Liver (tissue), 9 donors: ENCODE measurements around the gene GNG11. TPM values are rescaled to one million over a fixed set of nuclear protein-coding genes. Genes with fewer than 3 reads are reported as not detected.

Experiments
- DNase-seq: peaks from one replicate; pipeline ENCODE4 v3.0.0-alpha.2; 2017; ENCODE audit warnings: low spot score
- H3K27ac ChIP-seq, 2 donors: one replicate each; pipeline ENCODE4 v1.7.0; 2013; ENCODE audit warnings: inconsistent platforms in 2 of 2, low read length in 2 of 2, control low read depth in 1 of 2, low read depth in 1 of 2, mild to moderate bottlenecking in 1 of 2
- H3K27me3 ChIP-seq, 4 donors: one replicate each; pipeline versions ENCODE4 v1.6.1 to v1.7.0; 2013; ENCODE audit warnings: low read length in 3 of 4, inconsistent platforms in 1 of 4, mild to moderate bottlenecking in 1 of 4, moderate library complexity in 1 of 4; ENCODE audit not compliant: control insufficient read depth in 4 of 4, insufficient read depth in 4 of 4
- H3K36me3 ChIP-seq, 4 donors: one replicate each; pipeline versions ENCODE4 v1.6.1 to v1.7.0; 2013; ENCODE audit warnings: low read length in 3 of 4, mild to moderate bottlenecking in 3 of 4, low read depth in 1 of 4, moderate library complexity in 1 of 4; ENCODE audit not compliant: control insufficient read depth in 4 of 4, insufficient read depth in 3 of 4
- H3K4me1 ChIP-seq, 4 donors: one replicate each; pipeline versions ENCODE4 v1.6.1 to v1.7.0; 2013; ENCODE audit warnings: low read length in 3 of 4, mild to moderate bottlenecking in 3 of 4, moderate library complexity in 1 of 4; ENCODE audit not compliant: control insufficient read depth in 4 of 4, insufficient read depth in 4 of 4
- H3K4me3 ChIP-seq, 3 donors: one replicate each; pipeline versions ENCODE4 v1.6.1 to v1.7.0; 2013; ENCODE audit warnings: low read length in 3 of 3, control low read depth in 1 of 3, low read depth in 1 of 3, mild to moderate bottlenecking in 1 of 3
- H3K9ac ChIP-seq, 2 donors: one replicate each; pipeline ENCODE4 v1.7.0; 2013; ENCODE audit warnings: low read length in 2 of 2, mild to moderate bottlenecking in 2 of 2, moderate library complexity in 2 of 2, control low read depth in 1 of 2, low read depth in 1 of 2
- H3K9me3 ChIP-seq, 4 donors: one replicate each; pipeline versions ENCODE4 v1.6.1 to v1.7.0; 2013; ENCODE audit warnings: low read length in 3 of 4; ENCODE audit not compliant: control insufficient read depth in 4 of 4
- ATF3 ChIP-seq: IDR thresholded peaks from 2 replicates; pipeline ENCODE4 v1.6.1; 2016; ENCODE audit warnings: antibody characterized with exemption
- EGR1 ChIP-seq, 2 donors: IDR thresholded peaks; 2 replicates each; pipeline ENCODE4 v1.6.1; 2016 to 2018; ENCODE audit warnings: antibody characterized with exemption in 2 of 2, low read depth in 2 of 2
- FOXA1 ChIP-seq: IDR thresholded peaks from 2 replicates; pipeline ENCODE4 v1.6.1; 2016; ENCODE audit warnings: antibody characterized with exemption
- FOXA2 ChIP-seq: IDR thresholded peaks from 2 replicates; pipeline ENCODE4 v1.6.1; 2016; ENCODE audit warnings: antibody characterized with exemption
- GABPA ChIP-seq, 2 donors: IDR thresholded peaks in 1 of 2; conservative IDR thresholded peaks in 1 of 2; 2 replicates each; pipeline ENCODE4 v1.6.1; 2016; ENCODE audit warnings: antibody characterized with exemption in 2 of 2, mild to moderate bottlenecking in 1 of 2, moderate library complexity in 1 of 2
- HNF4A ChIP-seq, 2 donors: conservative IDR thresholded peaks; 2 replicates each; pipeline ENCODE4 v1.6.1; 2016; ENCODE audit warnings: antibody characterized with exemption in 2 of 2, mild to moderate bottlenecking in 2 of 2
- HNF4G ChIP-seq: IDR thresholded peaks from 2 replicates; pipeline ENCODE4 v1.6.1; 2016; ENCODE audit warnings: antibody characterized with exemption
- JUND ChIP-seq, 2 donors: IDR thresholded peaks; 2 replicates each; pipeline ENCODE4 v1.6.1; 2016; ENCODE audit warnings: antibody characterized with exemption in 2 of 2
- MAX ChIP-seq: IDR thresholded peaks from 2 replicates; pipeline ENCODE4 v1.6.1; 2016; ENCODE audit warnings: antibody characterized with exemption
- NR2F2 ChIP-seq: IDR thresholded peaks from 2 replicates; pipeline ENCODE4 v1.6.1; 2016; ENCODE audit warnings: antibody characterized with exemption
- RAD21 ChIP-seq, 2 donors: IDR thresholded peaks; 2 replicates each; pipeline ENCODE4 v1.6.1; 2016; ENCODE audit warnings: antibody characterized with exemption in 2 of 2, mild to moderate bottlenecking in 2 of 2
- RXRA ChIP-seq, 2 donors: IDR thresholded peaks; 2 replicates each; pipeline ENCODE4 v1.6.1; 2017 to 2018; ENCODE audit warnings: antibody characterized with exemption in 2 of 2, mild to moderate bottlenecking in 1 of 2
- SP1 ChIP-seq: IDR thresholded peaks from 2 replicates; pipeline ENCODE4 v1.6.1; 2018; ENCODE audit warnings: antibody characterized with exemption, mild to moderate bottlenecking
- TAF1 ChIP-seq: conservative IDR thresholded peaks from 2 replicates; pipeline ENCODE4 v1.6.1; 2016; ENCODE audit warnings: antibody characterized with exemption, mild to moderate bottlenecking
- YY1 ChIP-seq: IDR thresholded peaks from 2 replicates; pipeline ENCODE4 v1.6.1; 2016; ENCODE audit warnings: antibody characterized with exemption, mild to moderate bottlenecking
- WGBS: extraction: QIAGEN DNeasy Blood & Tissue Kit; methylation state at CpG from one replicate; pipeline ENCODE4 v1.1.7; 2013; 5-methylcytosine and 5-hydroxymethylcytosine counted together
- polyA plus RNA-seq, 2 donors: library from polyadenylated mRNA; stranded (reverse) in 1 of 2; unstranded in 1 of 2; fragments of 200-250 nt in 1 of 2; fragments of >200 nt in 1 of 2; fragmentation: Nextera tagmentation in 1 of 2; extraction: Ambion mirVana in 1 of 2; gene quantifications; one replicate each; pipeline versions ENCODE4 v1.2.1 to v1.2.3, GENCODE V29; 2013 to 2015
- total RNA-seq, 2 donors: library from RNA; depleted of rRNA; stranded (reverse); fragments of >200 nt; gene quantifications; one replicate each; pipeline ENCODE4 v1.2.3, GENCODE V29; 2014
- TF ChIP-seq, protein P1 (sequence below): IDR thresholded peaks from 2 replicates; pipeline ENCODE4 v1.6.1; 2016; ENCODE audit warnings: antibody characterized with exemption
- TF ChIP-seq, protein P2 (sequence below): IDR thresholded peaks from 2 replicates; pipeline ENCODE4 v1.6.1; 2016; ENCODE audit warnings: antibody characterized with exemption, mild to moderate bottlenecking
- TF ChIP-seq, protein P3 (sequence below): fragments of 150-350 bp; IDR thresholded peaks from 2 replicates; pipeline ENCODE4 v1.5.1; 2017; ENCODE audit warnings: improper control_type of control experiment, low read depth, low read length; ENCODE audit not compliant: missing input control
- donor health status: healthy.
- donor health status: healthy.
- donor health status: healthy.
- donor health status: healthy.
- donor health status: healthy.

Gene GNG11
- total and polyA plus RNA-seq, 4 donors: 4.0 to 11.1 (median 6.1) TPM

DNA sequence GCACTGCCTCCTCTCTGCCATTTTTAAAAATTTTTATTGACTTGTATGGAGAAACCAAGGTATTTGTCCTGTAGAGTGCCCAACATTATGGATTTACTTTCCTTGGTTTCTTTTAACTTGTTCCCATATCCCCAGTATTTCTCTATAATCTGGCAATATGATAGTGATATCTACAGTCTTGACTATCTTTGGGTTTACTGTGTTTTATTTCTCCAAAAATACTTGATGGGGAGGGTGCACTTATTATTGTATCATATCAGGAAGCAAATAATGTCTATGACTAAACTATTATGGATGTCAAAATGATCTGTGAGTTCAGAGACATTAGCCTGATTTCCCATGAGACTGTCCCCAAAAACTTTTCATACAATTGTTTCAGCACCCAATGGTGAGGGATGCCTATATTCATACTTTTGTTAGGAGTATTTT, 37.6 kb upstream of the GNG11 start:
- H3K27ac ChIP-seq: no peak overlapping the region
- H3K36me3 ChIP-seq: no peaks in the 10 kb centered on the region
- TF ChIP-seq FOXA1 (no peak), MAX (no peak), ATF3 (no peak), TAF1 (no peak), SP1 (no peak), YY1 (no peak), FOXA2 (no peak), RAD21 (IDR thresholded peaks at IDR 0.05) (no peak), RXRA (IDR thresholded peaks at IDR 0.05) (no peak), HNF4A (conservative IDR thresholded peaks at IDR 0.05) (no peak), GABPA (IDR thresholded peaks at IDR 0.05 in 1 of 2, conservative IDR thresholded peaks at IDR 0.05 in 1 of 2) (no peak), EGR1 (IDR thresholded peaks at IDR 0.05; ENCODE audit: low read depth in 2 of 2) (no peak), HNF4G (no peak), JUND (IDR thresholded peaks at IDR 0.05) (no peak), NR2F2 (no peak)
- TF ChIP-seq, protein P1, sequence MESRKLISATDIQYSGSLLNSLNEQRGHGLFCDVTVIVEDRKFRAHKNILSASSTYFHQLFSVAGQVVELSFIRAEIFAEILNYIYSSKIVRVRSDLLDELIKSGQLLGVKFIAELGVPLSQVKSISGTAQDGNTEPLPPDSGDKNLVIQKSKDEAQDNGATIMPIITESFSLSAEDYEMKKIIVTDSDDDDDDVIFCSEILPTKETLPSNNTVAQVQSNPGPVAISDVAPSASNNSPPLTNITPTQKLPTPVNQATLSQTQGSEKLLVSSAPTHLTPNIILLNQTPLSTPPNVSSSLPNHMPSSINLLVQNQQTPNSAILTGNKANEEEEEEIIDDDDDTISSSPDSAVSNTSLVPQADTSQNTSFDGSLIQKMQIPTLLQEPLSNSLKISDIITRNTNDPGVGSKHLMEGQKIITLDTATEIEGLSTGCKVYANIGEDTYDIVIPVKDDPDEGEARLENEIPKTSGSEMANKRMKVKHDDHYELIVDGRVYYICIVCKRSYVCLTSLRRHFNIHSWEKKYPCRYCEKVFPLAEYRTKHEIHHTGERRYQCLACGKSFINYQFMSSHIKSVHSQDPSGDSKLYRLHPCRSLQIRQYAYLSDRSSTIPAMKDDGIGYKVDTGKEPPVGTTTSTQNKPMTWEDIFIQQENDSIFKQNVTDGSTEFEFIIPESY: no peak
- no peak overlapping the region for H3K9ac ChIP-seq
- no peaks in the 10 kb centered on the region for H3K4me1 ChIP-seq
- DNase-seq: no peak
- no peak overlapping the region for H3K4me3 ChIP-seq
- peaks cover 0 to 7% (median under 1%) of the 10 kb centered on the region in 4 donors for H3K9me3 ChIP-seq
- H3K27me3 ChIP-seq: peaks cover 0 to 2% (median 0%) of the 10 kb centered on the region in 4 donors

GRCh38 chr7:93884541-93884940, 37.0 kb upstream of the GNG11 start:
- Histone ChIP-seq H3K9me3 (peaks cover 0 to 6% (median 0%) of the 10 kb centered on the region in 4 donors), H3K4me1 (no peaks in the 10 kb centered on the region), H3K4me3 (no peak overlapping the region), H3K27ac (no peak overlapping the region), H3K27me3 (peaks cover 0 to 2% (median 0%) of the 10 kb centered on the region in 4 donors), H3K9ac (no peak overlapping the region), H3K36me3 (no peaks in the 10 kb centered on the region)
- DNase-seq: no peak
- TF ChIP-seq RAD21 (IDR thresholded peaks at IDR 0.05) (no peak), RXRA (IDR thresholded peaks at IDR 0.05) (no peak), TAF1 (no peak), JUND (IDR thresholded peaks at IDR 0.05) (no peak), FOXA2 (no peak), MAX (no peak), ATF3 (no peak), GABPA (IDR thresholded peaks at IDR 0.05 in 1 of 2, conservative IDR thresholded peaks at IDR 0.05 in 1 of 2) (no peak), FOXA1 (no peak), NR2F2 (no peak), HNF4A (conservative IDR thresholded peaks at IDR 0.05) (no peak), HNF4G (no peak), EGR1 (IDR thresholded peaks at IDR 0.05; ENCODE audit: low read depth in 2 of 2) (no peak), SP1 (no peak), YY1 (no peak)
- TF ChIP-seq, protein P1: no peak
- TF ChIP-seq, protein P2, sequence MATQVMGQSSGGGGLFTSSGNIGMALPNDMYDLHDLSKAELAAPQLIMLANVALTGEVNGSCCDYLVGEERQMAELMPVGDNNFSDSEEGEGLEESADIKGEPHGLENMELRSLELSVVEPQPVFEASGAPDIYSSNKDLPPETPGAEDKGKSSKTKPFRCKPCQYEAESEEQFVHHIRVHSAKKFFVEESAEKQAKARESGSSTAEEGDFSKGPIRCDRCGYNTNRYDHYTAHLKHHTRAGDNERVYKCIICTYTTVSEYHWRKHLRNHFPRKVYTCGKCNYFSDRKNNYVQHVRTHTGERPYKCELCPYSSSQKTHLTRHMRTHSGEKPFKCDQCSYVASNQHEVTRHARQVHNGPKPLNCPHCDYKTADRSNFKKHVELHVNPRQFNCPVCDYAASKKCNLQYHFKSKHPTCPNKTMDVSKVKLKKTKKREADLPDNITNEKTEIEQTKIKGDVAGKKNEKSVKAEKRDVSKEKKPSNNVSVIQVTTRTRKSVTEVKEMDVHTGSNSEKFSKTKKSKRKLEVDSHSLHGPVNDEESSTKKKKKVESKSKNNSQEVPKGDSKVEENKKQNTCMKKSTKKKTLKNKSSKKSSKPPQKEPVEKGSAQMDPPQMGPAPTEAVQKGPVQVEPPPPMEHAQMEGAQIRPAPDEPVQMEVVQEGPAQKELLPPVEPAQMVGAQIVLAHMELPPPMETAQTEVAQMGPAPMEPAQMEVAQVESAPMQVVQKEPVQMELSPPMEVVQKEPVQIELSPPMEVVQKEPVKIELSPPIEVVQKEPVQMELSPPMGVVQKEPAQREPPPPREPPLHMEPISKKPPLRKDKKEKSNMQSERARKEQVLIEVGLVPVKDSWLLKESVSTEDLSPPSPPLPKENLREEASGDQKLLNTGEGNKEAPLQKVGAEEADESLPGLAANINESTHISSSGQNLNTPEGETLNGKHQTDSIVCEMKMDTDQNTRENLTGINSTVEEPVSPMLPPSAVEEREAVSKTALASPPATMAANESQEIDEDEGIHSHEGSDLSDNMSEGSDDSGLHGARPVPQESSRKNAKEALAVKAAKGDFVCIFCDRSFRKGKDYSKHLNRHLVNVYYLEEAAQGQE: no peak
- TF ChIP-seq, protein P3, sequence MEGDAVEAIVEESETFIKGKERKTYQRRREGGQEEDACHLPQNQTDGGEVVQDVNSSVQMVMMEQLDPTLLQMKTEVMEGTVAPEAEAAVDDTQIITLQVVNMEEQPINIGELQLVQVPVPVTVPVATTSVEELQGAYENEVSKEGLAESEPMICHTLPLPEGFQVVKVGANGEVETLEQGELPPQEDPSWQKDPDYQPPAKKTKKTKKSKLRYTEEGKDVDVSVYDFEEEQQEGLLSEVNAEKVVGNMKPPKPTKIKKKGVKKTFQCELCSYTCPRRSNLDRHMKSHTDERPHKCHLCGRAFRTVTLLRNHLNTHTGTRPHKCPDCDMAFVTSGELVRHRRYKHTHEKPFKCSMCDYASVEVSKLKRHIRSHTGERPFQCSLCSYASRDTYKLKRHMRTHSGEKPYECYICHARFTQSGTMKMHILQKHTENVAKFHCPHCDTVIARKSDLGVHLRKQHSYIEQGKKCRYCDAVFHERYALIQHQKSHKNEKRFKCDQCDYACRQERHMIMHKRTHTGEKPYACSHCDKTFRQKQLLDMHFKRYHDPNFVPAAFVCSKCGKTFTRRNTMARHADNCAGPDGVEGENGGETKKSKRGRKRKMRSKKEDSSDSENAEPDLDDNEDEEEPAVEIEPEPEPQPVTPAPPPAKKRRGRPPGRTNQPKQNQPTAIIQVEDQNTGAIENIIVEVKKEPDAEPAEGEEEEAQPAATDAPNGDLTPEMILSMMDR: no peak
- WGBS: 69% methylated on average over 1 of the region's 1 CpG
